ENCODE measurements around the gene CPT1C.

Gene CPT1C

GRCh38 chr19:49656456-49657109 is 34.3 kb upstream of the CPT1C start:
- TF ChIP-seq POLR2AphosphoS5 (IDR thresholded peaks at IDR 0.05; ENCODE audit: low read depth, low read length) (no peak), FOXP2 (optimal IDR thresholded peaks at IDR 0.05; ENCODE audit: borderline replicate concordance, extremely low read depth, extremely low read length, insufficient read depth) (no peak), SIN3A (IDR thresholded peaks at IDR 0.05; ENCODE audit: borderline replicate concordance, insufficient read depth, low read length) (no peak), REST (IDR thresholded peaks at IDR 0.05; ENCODE audit: insufficient read depth in 1 of 2, low read depth in 2 of 2, low read length in 2 of 2) (no peak), TAF1 (IDR thresholded peaks at IDR 0.05; ENCODE audit: borderline replicate concordance, insufficient read depth, low read length) (no peak)

- TF ChIP-seq FOXP2 (optimal IDR thresholded peaks at IDR 0.05; ENCODE audit: borderline replicate concordance, extremely low read depth, extremely low read length, insufficient read depth) (no peak), POLR2AphosphoS5 (IDR thresholded peaks at IDR 0.05; ENCODE audit: low read depth, low read length) (no peak), TAF1 (IDR thresholded peaks at IDR 0.05; ENCODE audit: borderline replicate concordance, insufficient read depth, low read length) (no peak), SIN3A (IDR thresholded peaks at IDR 0.05; ENCODE audit: borderline replicate concordance, insufficient read depth, low read length) (no peak), REST (IDR thresholded peaks at IDR 0.05; ENCODE audit: insufficient read depth in 1 of 2, low read depth in 2 of 2, low read length in 2 of 2) (no peak)
Observed at GRCh38 chr19:49657493-49658138, 33.3 kb upstream of the CPT1C start.

GRCh38 chr19:49658139-49658517 is 32.8 kb upstream of the CPT1C start:
- TF ChIP-seq FOXP2 (optimal IDR thresholded peaks at IDR 0.05; ENCODE audit: borderline replicate concordance, extremely low read depth, extremely low read length, insufficient read depth): no peak
- no peak for TF ChIP-seq TAF1 (IDR thresholded peaks at IDR 0.05; ENCODE audit: borderline replicate concordance, insufficient read depth, low read length)
- TF ChIP-seq POLR2AphosphoS5 (IDR thresholded peaks at IDR 0.05; ENCODE audit: low read depth, low read length): no peak
- TF ChIP-seq REST (IDR thresholded peaks at IDR 0.05; ENCODE audit: insufficient read depth in 1 of 2, low read depth in 2 of 2, low read length in 2 of 2): no peak
- no peak for TF ChIP-seq SIN3A (IDR thresholded peaks at IDR 0.05; ENCODE audit: borderline replicate concordance, insufficient read depth, low read length)

GRCh38 chr19:49658566-49659442 is 32.1 kb upstream of the CPT1C start:
- TF ChIP-seq REST (IDR thresholded peaks at IDR 0.05; ENCODE audit: insufficient read depth in 1 of 2, low read depth in 2 of 2, low read length in 2 of 2) (no peak), TAF1 (IDR thresholded peaks at IDR 0.05; ENCODE audit: borderline replicate concordance, insufficient read depth, low read length) (no peak), SIN3A (IDR thresholded peaks at IDR 0.05; ENCODE audit: borderline replicate concordance, insufficient read depth, low read length) (no peak), POLR2AphosphoS5 (IDR thresholded peaks at IDR 0.05; ENCODE audit: low read depth, low read length) (no peak), FOXP2 (optimal IDR thresholded peaks at IDR 0.05; ENCODE audit: borderline replicate concordance, extremely low read depth, extremely low read length, insufficient read depth) (no peak)
